Measurements from ENCODE around the gene SCART1. TPM values are rescaled to one million over a fixed set of nuclear protein-coding genes. Genes with fewer than 3 reads are reported as not detected.

Gene SCART1
- total and polyA plus RNA-seq, 7 experiments from 2014 or later: 0.03 to 8.6 (median 4.4) TPM; not detected in 1

DNA sequence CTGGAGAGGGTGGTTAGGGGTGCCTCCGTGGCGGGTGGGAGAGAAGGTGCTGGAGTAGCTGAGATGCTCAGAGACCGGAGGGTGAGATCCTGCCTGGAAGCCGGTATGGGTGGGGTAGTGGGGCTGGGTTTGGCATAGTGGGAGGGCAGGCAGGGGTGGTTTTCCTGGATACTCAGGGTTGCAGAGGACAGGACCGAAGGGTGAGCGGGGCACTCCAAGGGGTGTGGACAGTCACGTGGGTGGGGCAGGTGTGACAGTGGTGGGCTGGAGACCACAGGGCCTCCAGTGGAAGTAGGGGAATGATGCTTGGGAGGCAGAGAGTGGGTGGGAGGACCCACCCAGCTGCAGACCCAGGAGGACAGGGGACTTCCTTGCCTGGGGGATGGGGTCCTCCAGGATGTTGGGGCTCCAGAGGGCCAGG lies 1.9 kb downstream of the SCART1 start:
- no peaks in the 10 kb centered on the region for H3K27me3 Mint-ChIP-seq
- DNase-seq (no peak), ATAC-seq (no peak)
- no peak overlapping the region for H3K4me3 ChIP-seq (ENCODE audit: low read length)
- no peaks in the 10 kb centered on the region for H3K9me3 ChIP-seq (ENCODE audit: control insufficient read depth in 2 of 3, low read length in 3 of 3)
- CTCF ChIA-PET: no interaction called here
- no peaks in the 10 kb centered on the region for H3K9me3 Mint-ChIP-seq
- peaks cover 0 to 4% (median 0%) of the 10 kb centered on the region in 5 donors for H3K36me3 Mint-ChIP-seq
- H3K27ac ChIP-seq (ENCODE audit: low read depth, low read length): no peak overlapping the region
- no peaks in the 10 kb centered on the region for H3K36me3 ChIP-seq (ENCODE audit: control insufficient read depth in 2 of 3, insufficient read depth in 3 of 3, low read length in 3 of 3)
- H3K27ac Mint-ChIP-seq: no peak overlapping the region
- no peak overlapping the region for H3K4me3 Mint-ChIP-seq
- intact Hi-C loops (cut with micrococcal nuclease): loop anchor here in 1 of 2 donors (10.0 kb wide), 1 partner anchor 891 kb away; no protein-coding TSS in a partner anchor
- no peaks in the 10 kb centered on the region for H3K27me3 ChIP-seq (ENCODE audit: control insufficient read depth in 2 of 2, insufficient read depth in 2 of 2, low read length in 2 of 2)
- POLR2A ChIA-PET: no interaction called here
- H3K4me1 ChIP-seq (ENCODE audit: control insufficient read depth in 2 of 2, insufficient read depth in 2 of 2, low read length in 2 of 2): no peaks in the 10 kb centered on the region
- peaks cover 0 to 4% (median 0%) of the 10 kb centered on the region in 7 donors for H3K4me1 Mint-ChIP-seq

- Histone ChIP-seq H3K4me3 (ENCODE audit: low read length) (no peak overlapping the region), H3K9me3 (ENCODE audit: control insufficient read depth in 2 of 3, low read length in 3 of 3) (no peaks in the 10 kb centered on the region), H3K36me3 (ENCODE audit: control insufficient read depth in 2 of 3, insufficient read depth in 3 of 3, low read length in 3 of 3) (no peaks in the 10 kb centered on the region), H3K4me1 (ENCODE audit: control insufficient read depth in 2 of 2, insufficient read depth in 2 of 2, low read length in 2 of 2) (no peaks in the 10 kb centered on the region), H3K27me3 (ENCODE audit: control insufficient read depth in 2 of 2, insufficient read depth in 2 of 2, low read length in 2 of 2) (no peaks in the 10 kb centered on the region), H3K27ac (ENCODE audit: low read depth, low read length) (no peak overlapping the region)
- ATAC-seq: no peak
- H3K27ac Mint-ChIP-seq: no peak overlapping the region
- no peak for DNase-seq
- no peaks in the 10 kb centered on the region for H3K9me3 Mint-ChIP-seq
- ChIA-PET POLR2A (no interaction called here), CTCF (no interaction called here)
- intact Hi-C loops (cut with micrococcal nuclease): loop anchor here in 1 of 2 donors (10.0 kb wide), 1 partner anchor 891 kb away; no protein-coding TSS in a partner anchor
- H3K4me1 Mint-ChIP-seq: peaks cover 0 to 4% (median 0%) of the 10 kb centered on the region in 7 donors
- no peak overlapping the region for H3K4me3 Mint-ChIP-seq
- H3K27me3 Mint-ChIP-seq: no peaks in the 10 kb centered on the region
- peaks cover 0 to 4% (median 0%) of the 10 kb centered on the region in 5 donors for H3K36me3 Mint-ChIP-seq
These were observed 2.6 kb downstream of the SCART1 start for GRCh38 chr10:133456041-133456951.

DNA sequence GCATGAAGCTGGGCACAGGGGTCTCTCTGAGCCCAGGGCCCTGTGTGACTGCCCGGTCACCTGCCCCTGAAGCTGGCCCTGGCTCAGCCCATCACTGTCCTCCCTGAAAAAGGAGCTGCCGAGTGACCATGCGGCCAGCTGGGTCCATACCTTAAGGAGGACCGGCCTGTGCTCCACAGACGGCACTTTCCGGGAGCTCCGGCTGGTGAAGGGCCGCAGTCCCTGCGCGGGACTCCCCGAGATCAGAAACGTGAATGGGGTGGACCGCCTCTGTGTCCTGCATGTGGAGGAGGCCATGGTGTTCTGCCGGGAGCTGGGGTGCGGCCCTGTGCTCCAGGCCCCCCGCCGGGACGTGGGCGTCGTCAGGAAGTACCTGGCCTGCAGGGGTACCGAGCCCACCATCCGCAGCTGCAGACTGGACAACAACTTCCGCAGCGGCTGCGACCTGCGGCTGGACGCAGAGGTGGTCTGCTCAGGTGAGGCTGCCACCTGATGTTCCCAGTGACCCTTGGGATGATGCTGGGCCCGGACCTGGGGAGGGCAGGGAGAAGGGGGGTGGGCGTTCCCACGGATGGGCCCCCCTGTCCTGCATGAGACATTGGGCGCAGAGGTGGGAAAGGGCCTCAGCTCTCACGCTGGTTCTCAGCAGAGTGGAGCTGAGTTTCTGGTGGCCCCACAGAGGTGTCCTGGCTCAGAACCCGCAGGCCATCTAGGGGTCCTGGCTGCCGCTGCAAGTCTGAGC lies 3.5 kb downstream of the SCART1 start:
- H3K4me3 ChIP-seq (ENCODE audit: low read length): no peak overlapping the region
- H3K27ac ChIP-seq (ENCODE audit: low read depth, low read length): no peak overlapping the region
- no peaks in the 10 kb centered on the region for H3K27me3 ChIP-seq (ENCODE audit: control insufficient read depth in 2 of 2, insufficient read depth in 2 of 2, low read length in 2 of 2)
- Mint-ChIP-seq H3K9me3 (no peaks in the 10 kb centered on the region), H3K27ac (no peak overlapping the region), H3K4me3 (no peak overlapping the region), H3K27me3 (no peaks in the 10 kb centered on the region), H3K4me1 (peaks cover 0 to 4% (median 0%) of the 10 kb centered on the region in 7 donors), H3K36me3 (peaks cover 0 to 6% (median 4%) of the 10 kb centered on the region in 5 donors)
- no peaks in the 10 kb centered on the region for H3K36me3 ChIP-seq (ENCODE audit: control insufficient read depth in 2 of 3, insufficient read depth in 3 of 3, low read length in 3 of 3)
- ATAC-seq (no peak), DNase-seq (no peak)
- no peaks in the 10 kb centered on the region for H3K9me3 ChIP-seq (ENCODE audit: control insufficient read depth in 2 of 3, low read length in 3 of 3)
- H3K4me1 ChIP-seq (ENCODE audit: control insufficient read depth in 2 of 2, insufficient read depth in 2 of 2, low read length in 2 of 2): no peaks in the 10 kb centered on the region
- ChIA-PET CTCF (no interaction called here), POLR2A (no interaction called here)
- intact Hi-C loops (cut with micrococcal nuclease): loop anchor here in 1 of 2 donors (10.0 kb wide), 1 partner anchor 892 kb away; no protein-coding TSS in a partner anchor

DNA sequence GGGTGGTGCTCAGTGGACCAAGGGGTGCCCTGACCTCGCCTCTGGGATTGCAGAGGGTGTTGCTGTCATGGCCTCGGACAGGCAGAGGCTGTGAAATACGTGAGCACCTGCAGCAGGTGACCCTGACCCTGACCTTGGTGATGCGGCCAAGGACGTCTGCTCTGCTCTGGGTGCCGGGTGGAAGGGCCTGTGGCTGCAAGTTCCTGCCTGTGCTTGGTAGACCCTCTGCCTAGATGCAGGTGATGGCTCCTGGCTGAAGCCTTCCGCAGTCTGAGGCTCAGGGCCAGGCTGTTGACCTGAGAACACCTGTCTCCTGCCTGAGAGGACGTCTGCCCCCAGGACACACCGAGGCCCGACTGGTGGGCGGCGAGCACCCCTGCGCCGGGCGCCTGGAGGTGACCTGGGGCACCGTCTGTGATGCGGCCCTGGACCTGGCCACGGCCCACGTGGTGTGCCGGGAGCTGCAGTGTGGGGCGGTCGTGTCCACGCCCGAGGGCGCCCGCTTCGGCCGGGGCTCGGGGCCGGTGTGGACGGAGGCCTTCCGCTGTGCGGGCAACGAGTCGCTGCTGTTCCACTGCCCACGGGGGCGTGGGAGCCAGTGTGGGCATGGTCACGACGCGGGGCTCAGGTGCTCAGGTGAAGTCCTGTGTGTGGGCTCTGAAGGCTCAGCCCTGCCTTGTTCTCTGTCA lies 4.4 kb downstream of the SCART1 start:
- H3K4me1 ChIP-seq (ENCODE audit: control insufficient read depth in 2 of 2, insufficient read depth in 2 of 2, low read length in 2 of 2): no peaks in the 10 kb centered on the region
- H3K36me3 ChIP-seq (ENCODE audit: control insufficient read depth in 2 of 3, insufficient read depth in 3 of 3, low read length in 3 of 3): no peaks in the 10 kb centered on the region
- no peak overlapping the region for H3K4me3 ChIP-seq (ENCODE audit: low read length)
- no peaks in the 10 kb centered on the region for H3K9me3 Mint-ChIP-seq
- intact Hi-C loops (cut with micrococcal nuclease): loop anchor here in 1 of 2 donors (10.0 kb wide), 1 partner anchor 893 kb away; no protein-coding TSS in a partner anchor
- ATAC-seq: no peak
- H3K36me3 Mint-ChIP-seq: peaks cover 0 to 6% (median 4%) of the 10 kb centered on the region in 5 donors
- peaks cover 0 to 2% (median 0%) of the 10 kb centered on the region in 7 donors for H3K4me1 Mint-ChIP-seq
- H3K27me3 ChIP-seq (ENCODE audit: control insufficient read depth in 2 of 2, insufficient read depth in 2 of 2, low read length in 2 of 2): no peaks in the 10 kb centered on the region
- ChIA-PET POLR2A (no interaction called here), CTCF (no interaction called here)
- no peak overlapping the region for H3K4me3 Mint-ChIP-seq
- no peaks in the 10 kb centered on the region for H3K27me3 Mint-ChIP-seq
- no peak overlapping the region for H3K27ac Mint-ChIP-seq
- H3K27ac ChIP-seq (ENCODE audit: low read depth, low read length): no peak overlapping the region
- H3K9me3 ChIP-seq (ENCODE audit: control insufficient read depth in 2 of 3, low read length in 3 of 3): no peaks in the 10 kb centered on the region
- no peak for DNase-seq

DNA sequence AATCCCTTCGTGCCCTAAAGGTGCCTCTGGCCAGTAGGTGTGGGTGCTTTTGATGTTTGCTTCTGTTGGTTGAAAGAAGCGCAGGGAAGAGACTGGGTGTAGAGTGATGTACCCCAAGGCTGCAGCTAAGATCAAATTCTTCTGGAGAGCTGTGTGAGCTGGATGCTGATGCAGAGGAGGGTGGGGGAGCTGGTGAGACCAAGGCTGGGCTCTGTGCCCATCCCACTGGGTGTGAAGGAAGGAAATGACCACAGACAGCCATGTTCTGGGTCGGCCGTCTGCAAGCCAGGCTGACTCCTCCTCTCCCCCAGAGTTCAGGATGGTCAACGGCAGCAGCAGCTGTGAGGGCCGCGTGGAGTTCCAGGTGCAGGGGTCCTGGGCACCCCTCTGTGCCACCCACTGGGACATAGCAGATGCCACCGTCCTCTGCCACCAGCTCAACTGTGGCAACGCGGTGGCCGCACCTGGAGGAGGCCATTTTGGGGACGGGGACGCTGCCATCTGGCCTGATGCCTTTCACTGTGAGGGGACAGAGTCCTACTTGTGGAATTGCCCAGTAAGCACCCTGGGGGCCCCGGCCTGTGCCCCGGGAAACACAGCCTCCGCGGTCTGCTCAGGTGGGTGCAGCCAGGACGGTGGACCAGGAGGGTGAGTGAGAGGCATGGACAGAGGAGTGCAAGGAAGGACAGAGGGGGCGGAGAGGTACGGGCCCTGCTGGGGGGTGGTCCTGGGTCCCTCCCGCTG lies 5.1 kb downstream of the SCART1 start:
- ATAC-seq: no peak
- H3K4me1 Mint-ChIP-seq: peaks cover 0 to under 1% (median 0%) of the 10 kb centered on the region in 7 donors
- no peak overlapping the region for H3K4me3 ChIP-seq (ENCODE audit: low read length)
- no peak overlapping the region for H3K27ac ChIP-seq (ENCODE audit: low read depth, low read length)
- CTCF ChIA-PET: no interaction called here
- no peaks in the 10 kb centered on the region for H3K9me3 Mint-ChIP-seq
- peaks cover 0 to 6% (median 4%) of the 10 kb centered on the region in 5 donors for H3K36me3 Mint-ChIP-seq
- no peak for DNase-seq
- H3K27ac Mint-ChIP-seq: no peak overlapping the region
- intact Hi-C loops (cut with micrococcal nuclease): loop anchor here in 1 of 2 donors (10.0 kb wide), 1 partner anchor 894 kb away; no protein-coding TSS in a partner anchor
- POLR2A ChIA-PET: no interaction called here
- no peaks in the 10 kb centered on the region for H3K9me3 ChIP-seq (ENCODE audit: control insufficient read depth in 2 of 3, low read length in 3 of 3)
- H3K27me3 ChIP-seq (ENCODE audit: control insufficient read depth in 2 of 2, insufficient read depth in 2 of 2, low read length in 2 of 2): no peaks in the 10 kb centered on the region
- no peaks in the 10 kb centered on the region for H3K27me3 Mint-ChIP-seq
- H3K36me3 ChIP-seq (ENCODE audit: control insufficient read depth in 2 of 3, insufficient read depth in 3 of 3, low read length in 3 of 3): no peaks in the 10 kb centered on the region
- H3K4me1 ChIP-seq (ENCODE audit: control insufficient read depth in 2 of 2, insufficient read depth in 2 of 2, low read length in 2 of 2): no peaks in the 10 kb centered on the region
- H3K4me3 Mint-ChIP-seq: no peak overlapping the region

Data from naive thymus-derived CD4-positive, alpha-beta T cell (primary cell).